Right lobe of liver (tissue), 6 donors: ENCODE data around the gene TLE4. TPM values are rescaled to one million over a fixed set of nuclear protein-coding genes. Genes with fewer than 3 reads are reported as not detected.
A peak's percentile ranks its signal among the peaks of the same experiment; 100 is the strongest.

Source experiments
- ATAC-seq, 4 donors: fragments of 200-7000 bp; cut with Tn5 transposase; one replicate each; pipeline ENCODE4 v1.9.1; 2020; ENCODE audit warnings: mild to moderate bottlenecking in 4 of 4, moderate library complexity in 4 of 4
- DNase-seq, 3 donors: peaks; one replicate each; pipeline ENCODE4 v3.0.0-alpha.2; 2020
- H3K27ac ChIP-seq, 3 donors: fragments of 200-600 bp; one replicate each; pipeline ENCODE4 v1.8.0; 2022
- H3K27me3 ChIP-seq, 2 donors: fragments of 200-600 bp; one replicate each; pipeline ENCODE4 v1.8.0; 2022
- H3K36me3 ChIP-seq, 4 donors: fragments of 200-600 bp; sonication (generic) in 1 of 4; one replicate each; pipeline versions ENCODE4 v1.5.1 to v1.8.0; 2017 to 2022; ENCODE audit warnings: control low read depth in 1 of 4
- H3K4me1 ChIP-seq, 4 donors: fragments of 200-600 bp; sonication (generic) in 1 of 4; one replicate each; pipeline versions ENCODE4 v1.5.1 to v1.8.0; 2017 to 2022; ENCODE audit warnings: control low read depth in 1 of 4
- H3K4me3 ChIP-seq, 3 donors: fragments of 200-600 bp; one replicate each; pipeline ENCODE4 v1.8.0; 2022
- H3K9me3 ChIP-seq, 4 donors: fragments of 200-600 bp; sonication (generic) in 1 of 4; one replicate each; pipeline versions ENCODE4 v1.5.1 to v1.8.0; 2017 to 2022; ENCODE audit warnings: control low read depth in 1 of 4
- POLR2A ChIP-seq: fragments of 450-650 bp; IDR thresholded peaks from one replicate; pipeline ENCODE4 v1.6.1; 2017; ENCODE audit warnings: antibody characterized with exemption, mild to moderate bottlenecking
- WGBS: methylation state at CpG from one replicate; pipeline ENCODE4 v1.1.6; 2018; ENCODE audit warnings: low coverage, low lambda C conversion rate; ENCODE audit not compliant: insufficient coverage; ENCODE audit errors: missing lambda C conversion rate; 5-methylcytosine and 5-hydroxymethylcytosine counted together
- intact Hi-C, 2 donors: fragments of 100-400 bp; cut with DNase I; formaldehyde crosslinking; loops; one replicate each; pipeline versions ENCODE4 v1.11.2 to v1.14.1; 2022
- total RNA-seq, 6 experiments: library from RNA; depleted of rRNA in 2 of 6; stranded (reverse); fragments of >200 nt in 2 of 6; fragmentation: NEBNext Ultra II Directional in 3 of 6; extraction: Animal tissue kit (Norgen Biotek cat#: 25700) in 3 of 6; gene quantifications; one replicate each; pipeline versions ENCODE4 v1.1.0 to v1.2.4, GENCODE V29; 2016 to 2023
- TF ChIP-seq, protein P1 (sequence below), 4 donors: fragments of 200-600 bp in 3 of 4; fragments of 450-650 bp in 1 of 4; IDR thresholded peaks; one replicate each; pipeline versions ENCODE4 v1.5.1 to v1.8.0; 2016 to 2022; ENCODE audit warnings: antibody characterized with exemption in 4 of 4, mild to moderate bottlenecking in 2 of 4
- donor health status: DM: no; HTN: yes; CAD: no.
- donor health status: DM: no; HTN: no; CAD: no.
- donor health status: DM: no; HTN: no; CAD: no.
- donor health status: DM: no; HTN: yes; CAD: no.
- donor health status: DM: no; HTN: yes; CAD: no.

Gene TLE4
- total RNA-seq, 6 experiments from 2014 or later = 2.9 to 8.3 (median 5.7) TPM

DNA sequence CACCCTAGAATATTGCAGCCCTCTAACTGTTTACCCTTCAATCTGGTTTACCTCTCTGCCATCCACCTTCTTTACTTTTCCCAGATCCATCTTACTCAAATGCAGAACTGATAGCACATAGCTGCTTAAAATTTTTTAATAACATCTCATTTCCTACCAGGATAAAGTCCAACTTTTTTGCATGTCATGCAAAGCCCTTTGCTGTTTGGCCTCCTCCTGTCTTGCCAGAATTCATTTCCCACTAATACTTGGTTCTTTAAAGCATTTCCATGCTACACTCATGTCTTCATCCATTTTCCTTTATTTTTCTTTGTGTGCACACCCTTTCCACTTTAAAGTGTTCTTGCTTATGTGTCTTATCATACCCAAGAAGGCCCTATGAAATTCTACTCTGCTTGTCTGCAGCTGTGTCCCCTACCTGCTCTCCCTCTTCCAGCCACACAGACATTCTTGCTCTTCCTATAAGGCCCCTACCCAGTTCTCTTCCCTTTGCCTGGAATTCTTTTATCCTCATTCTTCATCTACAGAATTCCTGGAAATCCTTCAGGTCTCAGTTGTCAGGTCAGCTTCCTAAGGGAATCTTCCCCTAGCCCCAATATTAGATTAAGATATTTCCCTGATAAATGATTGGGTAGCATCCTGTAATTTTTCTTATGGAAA, 50.3 kb downstream of the TLE4 start:
- no peak for DNase-seq
- Histone ChIP-seq H3K9me3 (no peaks in the 10 kb centered on the region), H3K4me3 (no peak overlapping the region), H3K36me3 (no peaks in the 10 kb centered on the region), H3K27me3 (no peaks in the 10 kb centered on the region), H3K4me1 (no peaks in the 10 kb centered on the region), H3K27ac (no peak overlapping the region)
- TF ChIP-seq, protein P1, sequence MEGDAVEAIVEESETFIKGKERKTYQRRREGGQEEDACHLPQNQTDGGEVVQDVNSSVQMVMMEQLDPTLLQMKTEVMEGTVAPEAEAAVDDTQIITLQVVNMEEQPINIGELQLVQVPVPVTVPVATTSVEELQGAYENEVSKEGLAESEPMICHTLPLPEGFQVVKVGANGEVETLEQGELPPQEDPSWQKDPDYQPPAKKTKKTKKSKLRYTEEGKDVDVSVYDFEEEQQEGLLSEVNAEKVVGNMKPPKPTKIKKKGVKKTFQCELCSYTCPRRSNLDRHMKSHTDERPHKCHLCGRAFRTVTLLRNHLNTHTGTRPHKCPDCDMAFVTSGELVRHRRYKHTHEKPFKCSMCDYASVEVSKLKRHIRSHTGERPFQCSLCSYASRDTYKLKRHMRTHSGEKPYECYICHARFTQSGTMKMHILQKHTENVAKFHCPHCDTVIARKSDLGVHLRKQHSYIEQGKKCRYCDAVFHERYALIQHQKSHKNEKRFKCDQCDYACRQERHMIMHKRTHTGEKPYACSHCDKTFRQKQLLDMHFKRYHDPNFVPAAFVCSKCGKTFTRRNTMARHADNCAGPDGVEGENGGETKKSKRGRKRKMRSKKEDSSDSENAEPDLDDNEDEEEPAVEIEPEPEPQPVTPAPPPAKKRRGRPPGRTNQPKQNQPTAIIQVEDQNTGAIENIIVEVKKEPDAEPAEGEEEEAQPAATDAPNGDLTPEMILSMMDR (IDR thresholded peaks at IDR 0.05) = no peak
- no peak for TF ChIP-seq POLR2A
- intact Hi-C loops = no loop called here
- no peak for ATAC-seq

DNA sequence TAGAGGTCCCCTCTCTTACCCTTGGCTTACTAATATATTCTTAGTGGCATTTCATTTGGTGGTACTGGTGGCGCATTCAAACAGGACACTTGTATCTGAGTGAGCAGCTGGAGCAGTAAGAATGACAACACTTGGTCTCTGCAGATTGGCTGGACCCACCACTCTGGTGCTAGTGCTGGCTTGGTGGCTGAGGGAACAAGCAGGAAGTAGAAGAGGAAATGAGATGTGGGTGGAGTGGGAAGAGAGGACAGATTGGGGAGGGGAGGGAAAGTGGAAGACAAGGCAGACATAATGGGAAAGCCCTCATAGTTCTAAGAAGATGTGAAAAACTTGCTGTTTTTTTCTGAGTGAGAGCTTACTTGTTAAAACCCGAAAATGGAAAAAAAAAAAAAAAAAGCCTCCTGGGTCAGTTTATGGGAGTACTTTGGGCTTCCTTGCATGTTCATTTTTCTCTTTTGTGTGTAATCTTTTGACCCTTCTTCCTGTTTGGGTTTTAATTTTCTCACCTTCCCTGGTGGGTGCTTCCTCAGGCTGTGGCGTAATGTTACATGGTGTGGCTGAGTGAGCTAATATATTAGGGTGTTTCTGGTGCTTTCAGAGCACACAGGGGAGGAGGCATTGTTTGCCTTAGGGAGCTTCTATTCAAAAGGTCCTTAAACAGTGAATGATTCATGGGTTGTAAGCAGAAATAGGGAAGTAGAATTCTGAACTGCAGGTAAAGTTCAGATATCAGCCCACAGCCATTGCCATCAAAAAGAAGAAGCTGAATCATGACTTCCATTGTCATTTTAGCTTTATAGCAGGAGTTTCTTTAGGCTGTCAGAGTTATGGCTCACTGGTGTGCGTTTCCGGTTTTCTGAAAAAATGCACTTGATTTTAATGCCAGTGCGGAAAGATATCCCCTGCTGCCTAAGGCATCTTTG, 52.3 kb downstream of the TLE4 start:
- Histone ChIP-seq H3K27ac (no peak overlapping the region), H3K9me3 (no peaks in the 10 kb centered on the region), H3K4me3 (no peak overlapping the region), H3K27me3 (no peaks in the 10 kb centered on the region), H3K36me3 (no peaks in the 10 kb centered on the region), H3K4me1 (no peaks in the 10 kb centered on the region)
- WGBS = 44% methylated on average over 6 of the region's 6 CpGs
- intact Hi-C loops = no loop called here
- DNase-seq (peak in 2 of 3 donors; percentile 27 to 50), ATAC-seq (peak; percentile 68 to 92 (median 86))
- TF ChIP-seq, protein P1 (IDR thresholded peaks at IDR 0.05) = no peak
- TF ChIP-seq POLR2A = no peak

DNA sequence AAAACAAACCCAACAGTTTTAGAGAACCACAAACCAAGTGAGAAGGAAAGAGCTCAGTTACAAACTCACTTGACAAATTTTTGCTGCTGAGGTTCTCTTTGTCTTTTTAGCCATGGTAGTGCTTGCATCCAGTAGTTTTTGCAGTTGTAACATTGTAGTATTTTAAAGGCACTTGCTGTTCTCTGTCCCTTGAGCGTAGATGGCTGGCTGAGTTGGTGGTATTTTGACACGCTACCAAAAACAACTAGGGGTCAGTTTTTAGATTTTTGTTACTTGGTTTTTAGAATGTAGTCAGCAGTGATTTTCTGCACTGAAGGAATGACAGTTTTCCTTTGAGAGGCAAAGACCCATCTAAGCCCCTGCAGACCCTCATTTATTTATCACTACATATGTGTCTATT, 58.0 kb downstream of the TLE4 start:
- H3K36me3 ChIP-seq = no peaks in the 10 kb centered on the region
- no peak for TF ChIP-seq POLR2A
- TF ChIP-seq, protein P1 (IDR thresholded peaks at IDR 0.05) = no peak
- H3K4me1 ChIP-seq = no peaks in the 10 kb centered on the region
- ATAC-seq = no peak
- no peak overlapping the region for H3K4me3 ChIP-seq
- no peak overlapping the region for H3K27ac ChIP-seq
- intact Hi-C loops = no loop called here
- no peak for DNase-seq
- 88% methylated on average over 2 of the region's 2 CpGs for WGBS
- no peaks in the 10 kb centered on the region for H3K27me3 ChIP-seq
- H3K9me3 ChIP-seq = no peaks in the 10 kb centered on the region

DNA sequence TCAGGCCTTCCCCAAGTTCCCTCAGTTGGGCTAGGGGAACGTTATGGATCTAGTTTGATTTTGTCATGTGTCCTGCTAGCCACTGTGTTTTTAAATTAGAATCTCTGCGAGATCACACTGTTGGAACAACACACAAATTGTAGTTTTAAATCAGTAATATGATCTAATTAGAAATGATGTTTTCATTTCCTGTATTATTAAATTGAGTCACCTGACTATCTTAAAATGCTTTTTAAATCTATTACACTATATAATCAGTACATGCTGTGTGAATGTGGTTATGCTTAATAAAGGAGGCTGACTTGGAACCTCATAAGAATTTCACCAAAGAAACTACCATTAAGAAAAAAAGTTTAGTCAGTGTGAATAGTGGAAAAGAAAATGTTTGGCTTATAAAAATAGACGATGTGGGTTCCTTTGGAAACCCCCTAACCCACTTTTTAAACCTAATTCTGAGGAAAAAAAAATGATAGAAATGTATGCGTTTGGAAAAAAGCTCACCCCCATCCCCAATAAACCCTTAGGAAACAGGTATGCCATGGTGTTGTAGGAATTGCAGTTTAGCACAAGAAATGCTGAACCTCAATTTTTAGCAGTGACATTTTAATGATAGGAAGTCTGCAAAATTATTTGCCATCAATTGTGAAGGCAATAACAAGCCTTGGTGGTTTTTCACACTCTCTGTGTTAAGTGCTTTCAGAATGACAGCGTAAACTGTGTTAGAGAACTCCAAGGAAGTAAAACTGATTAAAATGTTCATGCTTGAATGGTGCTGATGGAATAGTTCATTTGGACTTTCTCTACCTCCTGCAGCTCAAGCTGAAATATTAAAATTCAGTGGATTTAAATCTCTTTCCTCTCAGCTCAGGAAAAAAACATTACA, 59.0 kb downstream of the TLE4 start:
- Histone ChIP-seq H3K4me1 (no peaks in the 10 kb centered on the region), H3K27ac (no peak overlapping the region), H3K27me3 (no peaks in the 10 kb centered on the region), H3K9me3 (no peaks in the 10 kb centered on the region), H3K4me3 (no peak overlapping the region), H3K36me3 (no peaks in the 10 kb centered on the region)
- TF ChIP-seq POLR2A = no peak
- TF ChIP-seq, protein P1 (IDR thresholded peaks at IDR 0.05) = no peak
- WGBS = 78% methylated on average over 5 of the region's 5 CpGs
- ATAC-seq (no peak), DNase-seq (no peak)
- intact Hi-C loops = no loop called here
